ENCODE data around the gene RGL3.

RGL3 gene

DNA sequence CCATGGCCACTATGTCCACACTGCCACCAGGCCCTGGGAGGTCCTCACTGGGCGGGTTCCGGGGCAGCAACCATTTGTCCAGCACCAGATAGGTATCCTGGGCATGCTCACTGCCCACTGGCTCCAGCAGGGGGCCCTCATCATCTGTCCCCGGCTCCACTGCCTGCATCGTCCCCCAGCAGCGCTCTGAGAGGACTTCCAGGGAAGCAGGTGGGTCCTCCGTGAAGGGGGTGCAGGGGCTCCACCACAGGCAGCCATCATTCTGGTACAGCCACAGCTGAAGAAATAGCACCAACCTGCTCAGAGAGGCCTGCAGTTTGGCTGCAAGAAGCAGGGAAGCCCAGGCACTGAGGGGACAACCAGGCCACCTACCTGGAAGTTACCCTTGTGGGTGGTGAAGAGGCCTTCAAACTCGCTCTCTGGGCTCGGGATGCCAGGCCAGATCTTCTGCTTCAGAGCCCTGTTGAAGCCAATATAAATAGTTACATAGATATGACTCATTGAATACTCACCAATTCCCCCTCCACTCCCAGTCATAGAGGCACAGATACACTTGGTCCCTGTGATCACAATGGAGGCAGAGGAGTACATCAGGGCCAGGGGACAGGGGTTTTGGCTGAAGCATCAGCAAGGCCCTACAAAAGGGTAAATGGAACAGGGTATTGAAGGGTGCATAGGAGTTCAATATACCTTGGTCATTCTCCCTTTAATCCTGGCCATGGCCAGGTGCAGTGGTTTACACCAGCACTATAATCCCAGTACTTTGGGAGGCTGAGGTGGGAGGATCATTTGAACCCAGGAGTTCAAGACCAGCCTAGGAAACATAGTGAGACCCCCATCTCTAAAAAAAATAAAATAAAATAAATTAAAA lies 40.6 kb downstream of the RGL3 start:
- Histone ChIP-seq H4K20me1 (ENCODE audit: insufficient read depth, low read length) (no peaks in the 10 kb centered on the region), H3K4me1 (ENCODE audit: insufficient read depth, low read length, severe bottlenecking) (peaks cover 53% of the 10 kb centered on the region), H2AFZ (ENCODE audit: low read length) (no peak overlapping the region), H3K4me3 (ENCODE audit: low read depth, low read length, poor library complexity, severe bottlenecking) (no peak overlapping the region), H3F3A (ENCODE audit: insufficient read depth, low read length) (no peaks in the 10 kb centered on the region), H3K9me3 (ENCODE audit: low read length) (no peaks in the 10 kb centered on the region), H3K9me2 (ENCODE audit: low read depth, low read length) (no peaks in the 10 kb centered on the region), H3K27ac (ENCODE audit: low read depth, low read length, poor library complexity, severe bottlenecking) (no peak overlapping the region), H3K36me3 (ENCODE audit: insufficient read depth, low read length) (peaks cover 14% of the 10 kb centered on the region; the same call in 1 of the 2 replicates), H3K79me2 (ENCODE audit: insufficient read depth, low read length) (no peaks in the 10 kb centered on the region), H3K4me2 (ENCODE audit: low read length) (no peak overlapping the region), H3K9ac (ENCODE audit: low read length) (no peak overlapping the region), H3K27me3 (ENCODE audit: insufficient read depth, low read length) (no peaks in the 10 kb centered on the region)
- TF ChIP-seq EZH2 (IDR thresholded peaks at IDR 0.05; ENCODE audit: borderline replicate concordance, low read length) (no peak), CTCF (IDR thresholded peaks at IDR 0.05; ENCODE audit: low read length) (peak; percentile 57)

GRCh38 chr19:11377756-11378155 lies 41.4 kb downstream of the RGL3 start:
- Histone ChIP-seq H3K27ac (ENCODE audit: low read depth, low read length, poor library complexity, severe bottlenecking) (peak overlapping the region; percentile 88), H3K9me3 (ENCODE audit: low read length) (no peaks in the 10 kb centered on the region), H4K20me1 (ENCODE audit: insufficient read depth, low read length) (no peaks in the 10 kb centered on the region), H2AFZ (ENCODE audit: low read length) (no peak overlapping the region), H3K4me3 (ENCODE audit: low read depth, low read length, poor library complexity, severe bottlenecking) (no peak overlapping the region), H3K36me3 (ENCODE audit: insufficient read depth, low read length) (peaks cover 14% of the 10 kb centered on the region; the same call in 1 of the 2 replicates), H3K9me2 (ENCODE audit: low read depth, low read length) (no peaks in the 10 kb centered on the region), H3K27me3 (ENCODE audit: insufficient read depth, low read length) (no peaks in the 10 kb centered on the region), H3K4me1 (ENCODE audit: insufficient read depth, low read length, severe bottlenecking) (peaks cover 48% of the 10 kb centered on the region), H3K79me2 (ENCODE audit: insufficient read depth, low read length) (no peaks in the 10 kb centered on the region), H3K9ac (ENCODE audit: low read length) (no peak overlapping the region), H3F3A (ENCODE audit: insufficient read depth, low read length) (no peaks in the 10 kb centered on the region), H3K4me2 (ENCODE audit: low read length) (no peak overlapping the region)
- no peak for TF ChIP-seq CTCF (IDR thresholded peaks at IDR 0.05; ENCODE audit: low read length)
- no peak for TF ChIP-seq EZH2 (IDR thresholded peaks at IDR 0.05; ENCODE audit: borderline replicate concordance, low read length)

DNA sequence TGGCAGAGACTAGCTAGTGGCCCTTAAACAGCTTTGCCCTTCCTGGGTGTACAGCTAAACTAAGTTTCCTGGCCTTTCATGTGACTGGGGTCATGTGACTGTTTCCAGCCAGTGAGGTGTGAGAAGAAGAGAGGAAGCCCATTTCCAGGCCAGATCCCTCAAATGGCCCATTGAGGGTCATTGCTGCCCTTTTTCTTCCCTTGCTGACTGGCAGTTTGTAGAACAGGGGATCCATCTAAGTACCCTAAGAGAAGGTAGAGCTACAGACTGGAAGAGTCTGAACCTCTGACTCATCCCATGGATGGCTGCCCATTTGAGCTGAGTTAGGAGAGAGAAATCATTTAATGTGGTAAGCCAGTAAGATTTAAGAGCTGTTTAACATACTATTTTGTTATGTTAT lies 41.9 kb downstream of the RGL3 start:
- H3K36me3 ChIP-seq (ENCODE audit: insufficient read depth, low read length), result peaks cover 14% of the 10 kb centered on the region; the same call in 1 of the 2 replicates
- peak overlapping the region; percentile 25; the same call in 1 of the 2 replicates for H3K9ac ChIP-seq (ENCODE audit: low read length)
- H3K9me2 ChIP-seq (ENCODE audit: low read depth, low read length), result no peaks in the 10 kb centered on the region
- no peak overlapping the region; the same call in 1 of the 2 replicates for H2AFZ ChIP-seq (ENCODE audit: low read length)
- no peaks in the 10 kb centered on the region for H3F3A ChIP-seq (ENCODE audit: insufficient read depth, low read length)
- peak overlapping the region; percentile 84 for H3K4me2 ChIP-seq (ENCODE audit: low read length)
- H3K27me3 ChIP-seq (ENCODE audit: insufficient read depth, low read length), result no peaks in the 10 kb centered on the region
- H3K4me3 ChIP-seq (ENCODE audit: low read depth, low read length, poor library complexity, severe bottlenecking), result peak overlapping the region; percentile 64
- no peaks in the 10 kb centered on the region for H3K9me3 ChIP-seq (ENCODE audit: low read length)
- peaks cover 46% of the 10 kb centered on the region for H3K4me1 ChIP-seq (ENCODE audit: insufficient read depth, low read length, severe bottlenecking)
- no peaks in the 10 kb centered on the region for H4K20me1 ChIP-seq (ENCODE audit: insufficient read depth, low read length)
- peak overlapping the region; percentile 88 for H3K27ac ChIP-seq (ENCODE audit: low read depth, low read length, poor library complexity, severe bottlenecking)
- no peaks in the 10 kb centered on the region for H3K79me2 ChIP-seq (ENCODE audit: insufficient read depth, low read length)
- TF ChIP-seq EZH2 (IDR thresholded peaks at IDR 0.05; ENCODE audit: borderline replicate concordance, low read length) (no peak), CTCF (IDR thresholded peaks at IDR 0.05; ENCODE audit: low read length) (no peak)

All from OCI-LY1 (cell line).